C4-2B (cell line): ENCODE results near the gene TTLL3.

Experiments used
- ZFX ChIP-seq: fragments of 450-650 bp; IDR thresholded peaks from 2 replicates; pipeline ENCODE4 v1.6.1; 2017
- TF ChIP-seq, protein P1 (sequence below): fragments of 450-650 bp; conservative IDR thresholded peaks from 2 replicates; pipeline ENCODE4 v1.5.1; 2017; ENCODE audit warnings: mild to moderate bottlenecking

DNA sequence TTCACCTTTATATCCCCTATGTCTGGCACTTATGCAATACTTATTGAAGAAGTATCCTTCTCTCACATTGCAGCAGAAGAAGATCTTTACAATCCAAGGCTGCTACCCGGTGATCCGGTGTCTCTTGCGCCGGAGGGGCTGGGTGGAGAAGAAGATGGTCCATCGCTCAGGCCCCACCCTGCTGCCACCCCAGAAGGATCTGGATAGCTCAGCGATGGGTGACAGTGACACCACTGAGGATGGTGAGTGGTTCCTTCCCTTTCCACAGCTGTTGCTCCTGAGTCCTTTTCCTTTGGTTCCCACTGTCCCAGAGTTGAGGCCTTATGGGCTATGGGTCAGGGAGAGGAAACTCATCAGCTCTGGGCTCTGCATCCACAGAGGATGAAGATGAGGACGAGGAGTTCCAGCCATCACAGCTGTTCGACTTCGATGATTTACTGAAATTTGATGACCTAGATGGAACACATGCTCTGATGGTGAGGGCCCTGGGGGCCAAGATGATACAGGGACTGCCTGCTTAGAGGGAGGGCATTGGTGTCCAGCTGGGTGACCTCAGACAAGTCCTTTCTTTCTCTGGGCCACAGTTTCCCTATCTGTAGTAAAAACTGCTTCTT, 2.9 kb downstream of the TTLL3 start:
- TF ChIP-seq, protein P1, sequence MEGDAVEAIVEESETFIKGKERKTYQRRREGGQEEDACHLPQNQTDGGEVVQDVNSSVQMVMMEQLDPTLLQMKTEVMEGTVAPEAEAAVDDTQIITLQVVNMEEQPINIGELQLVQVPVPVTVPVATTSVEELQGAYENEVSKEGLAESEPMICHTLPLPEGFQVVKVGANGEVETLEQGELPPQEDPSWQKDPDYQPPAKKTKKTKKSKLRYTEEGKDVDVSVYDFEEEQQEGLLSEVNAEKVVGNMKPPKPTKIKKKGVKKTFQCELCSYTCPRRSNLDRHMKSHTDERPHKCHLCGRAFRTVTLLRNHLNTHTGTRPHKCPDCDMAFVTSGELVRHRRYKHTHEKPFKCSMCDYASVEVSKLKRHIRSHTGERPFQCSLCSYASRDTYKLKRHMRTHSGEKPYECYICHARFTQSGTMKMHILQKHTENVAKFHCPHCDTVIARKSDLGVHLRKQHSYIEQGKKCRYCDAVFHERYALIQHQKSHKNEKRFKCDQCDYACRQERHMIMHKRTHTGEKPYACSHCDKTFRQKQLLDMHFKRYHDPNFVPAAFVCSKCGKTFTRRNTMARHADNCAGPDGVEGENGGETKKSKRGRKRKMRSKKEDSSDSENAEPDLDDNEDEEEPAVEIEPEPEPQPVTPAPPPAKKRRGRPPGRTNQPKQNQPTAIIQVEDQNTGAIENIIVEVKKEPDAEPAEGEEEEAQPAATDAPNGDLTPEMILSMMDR: no peak
- TF ChIP-seq ZFX: no peak
